Measurements from ENCODE around the gene PCSK6.

The PCSK6 gene

DNA sequence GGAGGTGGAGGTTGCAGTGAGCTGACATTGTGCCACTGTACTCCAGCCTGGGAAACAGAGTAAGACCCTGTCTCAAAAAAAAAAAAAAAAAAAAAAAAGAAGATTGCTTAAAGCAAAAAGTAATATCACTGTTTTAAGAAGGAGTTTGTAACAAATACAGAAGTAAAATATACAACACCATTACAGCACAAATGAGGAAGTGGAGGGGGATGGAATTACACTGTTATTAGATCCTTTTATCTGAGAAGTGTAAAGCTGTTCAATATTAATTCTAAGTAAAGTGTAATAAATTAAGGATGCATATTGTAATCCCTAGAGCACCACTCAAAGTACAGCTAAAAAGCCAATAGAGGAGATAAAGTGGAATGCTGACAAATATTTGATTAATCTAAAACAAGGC, 147.5 kb downstream of the PCSK6 start:
- TF ChIP-seq, protein P1, sequence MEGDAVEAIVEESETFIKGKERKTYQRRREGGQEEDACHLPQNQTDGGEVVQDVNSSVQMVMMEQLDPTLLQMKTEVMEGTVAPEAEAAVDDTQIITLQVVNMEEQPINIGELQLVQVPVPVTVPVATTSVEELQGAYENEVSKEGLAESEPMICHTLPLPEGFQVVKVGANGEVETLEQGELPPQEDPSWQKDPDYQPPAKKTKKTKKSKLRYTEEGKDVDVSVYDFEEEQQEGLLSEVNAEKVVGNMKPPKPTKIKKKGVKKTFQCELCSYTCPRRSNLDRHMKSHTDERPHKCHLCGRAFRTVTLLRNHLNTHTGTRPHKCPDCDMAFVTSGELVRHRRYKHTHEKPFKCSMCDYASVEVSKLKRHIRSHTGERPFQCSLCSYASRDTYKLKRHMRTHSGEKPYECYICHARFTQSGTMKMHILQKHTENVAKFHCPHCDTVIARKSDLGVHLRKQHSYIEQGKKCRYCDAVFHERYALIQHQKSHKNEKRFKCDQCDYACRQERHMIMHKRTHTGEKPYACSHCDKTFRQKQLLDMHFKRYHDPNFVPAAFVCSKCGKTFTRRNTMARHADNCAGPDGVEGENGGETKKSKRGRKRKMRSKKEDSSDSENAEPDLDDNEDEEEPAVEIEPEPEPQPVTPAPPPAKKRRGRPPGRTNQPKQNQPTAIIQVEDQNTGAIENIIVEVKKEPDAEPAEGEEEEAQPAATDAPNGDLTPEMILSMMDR (IDR thresholded peaks at IDR 0.05) = no peak

DNA sequence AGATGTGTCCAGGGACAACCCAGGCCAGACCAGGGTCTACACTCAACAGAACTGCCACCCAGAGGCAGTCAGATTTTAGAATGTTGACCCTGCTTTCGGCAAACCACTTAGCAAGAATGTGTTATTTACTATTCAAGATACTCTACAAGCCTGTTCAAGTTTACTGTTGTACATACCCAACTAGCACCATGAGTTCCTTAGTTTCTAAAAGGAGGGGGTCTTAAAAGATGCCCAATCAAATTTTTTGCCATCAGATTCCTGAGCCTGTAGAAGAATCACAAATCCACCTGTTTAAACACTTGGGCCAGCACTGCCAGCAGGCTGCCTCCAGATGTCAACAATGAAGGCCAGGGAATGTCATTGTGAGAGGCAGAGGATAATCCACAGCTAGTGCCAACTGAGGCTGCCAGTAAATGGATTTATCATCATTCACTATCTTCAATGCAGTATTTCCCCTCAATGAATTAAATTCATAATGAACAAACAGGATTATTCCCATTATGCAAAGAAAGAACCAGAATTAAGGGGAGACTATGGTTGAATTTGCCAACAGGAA, 150.9 kb downstream of the PCSK6 start:
- TF ChIP-seq, protein P1 (IDR thresholded peaks at IDR 0.05) = no peak

DNA sequence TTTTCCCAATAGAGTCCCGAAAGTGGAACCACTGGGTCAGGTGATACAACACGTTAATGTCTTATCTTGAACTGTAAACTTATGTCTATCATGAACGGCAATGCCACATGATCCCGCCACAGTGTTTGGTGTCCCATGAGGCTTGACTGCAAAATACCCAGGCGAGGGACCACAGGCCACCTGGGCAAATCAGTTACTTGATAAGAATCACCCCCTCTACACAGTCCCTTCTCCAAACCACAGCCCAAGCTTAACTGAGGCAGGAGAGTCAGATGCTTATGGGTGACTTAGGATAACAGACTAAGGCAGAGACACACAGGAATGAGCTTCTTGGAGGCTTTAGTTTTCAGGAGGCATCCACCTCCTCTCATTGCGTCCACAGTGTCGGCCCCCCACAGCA, 151.5 kb downstream of the PCSK6 start:
- TF ChIP-seq, protein P1 (IDR thresholded peaks at IDR 0.05) = no peak

DNA sequence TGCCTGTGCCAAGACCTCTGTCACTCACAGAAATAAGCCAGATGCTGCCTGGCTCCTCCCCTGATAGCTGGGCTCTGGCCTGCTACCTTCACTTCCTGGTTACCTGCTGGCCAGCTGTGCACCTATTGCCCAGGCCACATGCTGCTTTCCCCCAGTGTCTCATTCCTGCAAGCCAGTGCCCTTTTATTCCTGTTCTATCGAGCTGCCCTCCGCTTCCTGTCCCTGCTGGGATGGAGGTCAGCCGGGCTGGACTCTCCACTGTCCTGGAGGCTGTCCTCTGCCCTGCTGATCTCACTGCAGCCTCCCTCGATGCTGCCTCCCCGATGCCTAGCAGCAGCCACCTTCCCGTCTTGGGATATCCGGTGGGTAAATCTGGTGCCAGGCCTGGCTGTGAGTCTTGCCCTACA, 157.4 kb downstream of the PCSK6 start:
- TF ChIP-seq, protein P1 (IDR thresholded peaks at IDR 0.05) = no peak

DNA sequence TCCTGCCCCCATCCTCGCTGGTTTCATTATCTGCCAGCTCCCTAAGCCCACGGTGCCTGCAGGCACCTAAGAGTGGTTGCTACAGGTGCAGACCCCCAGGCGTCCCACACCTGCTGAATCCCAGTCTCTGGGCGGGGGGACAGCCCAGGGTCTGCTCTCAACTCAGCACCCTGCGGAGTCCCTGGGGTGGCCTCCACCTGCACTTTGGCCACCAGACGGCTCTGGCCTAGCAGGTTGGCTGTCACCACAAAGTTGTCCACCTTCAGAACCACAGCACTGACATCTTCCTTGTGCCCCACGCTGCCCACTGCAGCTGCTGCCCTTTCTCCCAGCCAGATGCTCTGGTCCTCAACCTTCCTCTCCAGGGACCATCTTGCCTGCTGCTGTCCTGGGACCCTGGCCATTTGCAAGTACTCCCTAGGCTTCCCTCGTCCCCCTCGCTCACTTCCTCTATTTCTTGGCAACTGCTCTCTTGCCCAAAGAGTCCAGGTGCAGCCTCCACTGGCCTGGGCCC, 159.6 kb downstream of the PCSK6 start:
- TF ChIP-seq, protein P1 (IDR thresholded peaks at IDR 0.05) = no peak

DNA sequence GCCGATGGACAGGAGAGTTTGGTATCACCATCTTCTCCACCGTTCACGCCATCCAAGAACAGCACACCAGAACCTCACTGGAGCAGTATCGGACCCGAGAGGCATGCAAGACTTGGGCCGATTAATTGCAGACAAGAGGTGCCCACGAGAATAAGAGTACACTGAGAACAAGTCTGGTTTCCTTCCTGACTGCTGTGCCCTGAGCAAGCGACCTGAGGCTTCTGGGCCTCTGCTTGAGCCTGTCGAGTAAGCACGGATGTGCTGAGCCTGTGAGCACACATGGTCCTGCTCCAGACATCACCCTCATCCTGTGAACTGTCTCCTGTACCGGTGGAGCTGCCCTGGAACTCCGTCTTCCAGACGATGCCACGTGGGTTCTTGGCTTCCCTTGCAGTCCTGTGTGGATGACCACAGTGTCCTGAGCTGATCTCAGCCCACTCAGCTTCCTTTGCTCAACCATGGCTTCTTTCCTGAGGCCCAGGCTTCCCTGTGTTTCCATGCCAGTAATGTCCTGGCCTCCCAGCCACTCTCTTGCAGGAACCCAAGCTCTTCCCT, 160.1 kb downstream of the PCSK6 start:
- TF ChIP-seq, protein P1 (IDR thresholded peaks at IDR 0.05) = no peak

DNA sequence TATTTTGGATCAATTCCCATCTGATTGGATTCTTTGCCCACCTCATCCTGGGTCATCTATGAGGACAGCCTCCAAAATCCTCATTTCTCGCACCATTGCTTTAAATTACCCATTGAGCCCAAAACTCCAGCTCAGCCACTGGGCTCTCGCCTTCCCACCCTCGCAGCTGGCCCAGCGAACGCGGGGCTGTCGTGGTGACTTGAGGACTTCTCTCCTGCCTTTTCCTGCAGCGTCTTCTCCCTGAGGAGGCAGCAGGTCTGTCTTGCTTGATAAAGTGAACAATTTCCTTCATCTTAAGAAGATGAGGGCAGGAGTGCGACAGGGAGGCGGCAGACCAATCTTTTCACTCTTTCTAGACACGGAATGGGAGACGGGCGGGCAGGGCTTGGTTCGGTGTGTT, 161.5 kb downstream of the PCSK6 start:
- TF ChIP-seq, protein P1 (IDR thresholded peaks at IDR 0.05) = no peak

All from LNCAP (cell line).